GM21526 (cell line): Measurements from ENCODE around the gene COMP.

Source experiments
- ATAC-seq: cut with Tn5 transposase; IDR thresholded peaks from one replicate; pipeline ENCODE4 v1.9.1; 2021; ENCODE audit warnings: moderate library complexity; ENCODE audit not compliant: unreplicated experiment, low FRiP score

The COMP gene

DNA sequence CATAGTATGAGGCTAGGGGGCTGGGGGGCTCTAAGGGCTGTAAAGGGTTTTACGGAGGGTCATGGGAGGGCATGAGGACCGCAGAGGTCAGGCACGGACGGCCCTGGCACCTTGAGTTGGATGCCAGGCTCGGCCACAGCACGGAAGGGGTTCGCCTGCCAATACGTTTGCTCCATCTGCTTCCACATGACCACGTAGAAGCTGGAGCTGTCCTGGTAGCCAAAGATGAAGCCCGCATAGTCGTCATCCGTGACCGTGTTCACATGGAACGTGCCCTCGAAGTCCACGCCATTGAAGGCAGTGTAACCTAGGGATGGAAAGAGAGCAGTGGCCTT lies 6.4 kb downstream of the COMP start:
- no peak for ATAC-seq

DNA sequence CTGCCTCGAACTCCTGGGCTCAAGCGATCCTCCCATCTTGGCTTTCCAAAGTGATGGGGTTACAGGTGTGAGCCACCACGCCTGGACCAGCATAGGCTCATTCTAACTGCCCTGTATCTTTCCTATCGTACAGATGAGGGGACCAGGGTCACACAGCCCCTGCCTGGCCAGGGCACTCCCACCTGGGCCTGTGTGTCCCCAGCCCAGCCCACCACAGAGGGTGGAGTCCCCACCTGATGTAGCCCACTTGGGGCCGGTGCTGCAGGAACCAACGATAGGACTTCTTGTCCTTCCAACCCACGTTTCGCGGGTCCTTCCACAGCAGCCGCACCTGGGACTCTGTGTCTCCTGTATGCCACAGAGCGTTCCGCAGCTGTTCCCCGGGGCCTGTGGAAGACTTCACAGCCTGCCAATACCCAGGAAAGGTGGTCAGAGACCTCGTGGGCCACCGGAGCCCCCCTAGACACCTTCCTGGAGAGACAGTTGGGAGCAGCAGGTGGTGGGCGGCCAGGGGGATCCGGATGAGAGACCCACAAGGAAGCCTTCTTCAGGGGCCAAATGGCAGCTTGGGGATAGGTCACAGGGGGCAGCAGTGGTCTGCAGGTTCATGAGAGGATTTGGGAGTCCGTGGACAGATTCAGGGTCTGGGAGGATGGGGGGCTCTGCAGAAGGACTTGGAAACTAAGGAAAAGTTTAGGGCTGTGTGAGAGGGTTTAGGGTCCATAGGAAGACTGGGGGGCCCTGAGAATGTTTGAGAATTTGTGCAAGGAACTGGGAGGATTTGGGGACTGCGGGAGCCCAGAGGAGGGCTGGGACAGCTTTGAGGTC lies 6.9 kb downstream of the COMP start:
- no peak for ATAC-seq

DNA sequence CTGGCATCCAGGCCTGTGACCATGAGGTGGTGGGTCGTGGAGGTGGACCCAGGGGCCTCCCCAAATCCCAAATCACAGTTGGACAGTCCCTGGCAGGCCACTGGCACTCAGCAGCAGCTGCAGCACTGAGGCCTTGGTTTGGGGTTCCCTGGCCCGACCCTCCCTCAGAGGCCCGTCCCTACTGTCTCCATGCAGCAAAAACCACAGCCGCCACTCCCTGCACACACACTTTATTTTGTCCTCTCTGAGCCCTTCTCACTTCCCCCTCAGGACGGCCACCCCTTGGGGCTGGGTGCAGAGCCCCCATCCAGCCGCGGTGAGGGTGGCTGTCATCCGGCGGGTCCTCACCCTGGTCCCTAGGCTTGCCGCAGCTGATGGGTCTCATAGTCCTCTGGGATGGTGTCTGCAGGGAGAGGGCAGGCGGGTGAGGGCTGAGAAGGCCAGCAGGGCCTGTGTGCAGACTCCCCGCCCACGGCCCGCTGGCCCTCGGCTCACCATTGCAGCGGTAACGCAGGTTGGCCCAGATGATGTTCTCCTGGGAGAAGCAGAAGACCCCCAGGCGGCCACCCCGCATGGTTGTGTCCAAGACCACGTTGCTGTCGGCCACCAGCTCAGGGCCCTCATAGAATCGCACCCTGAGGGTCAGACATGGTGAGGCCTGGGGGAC lies 8.4 kb downstream of the COMP start:
- ATAC-seq: no peak

DNA sequence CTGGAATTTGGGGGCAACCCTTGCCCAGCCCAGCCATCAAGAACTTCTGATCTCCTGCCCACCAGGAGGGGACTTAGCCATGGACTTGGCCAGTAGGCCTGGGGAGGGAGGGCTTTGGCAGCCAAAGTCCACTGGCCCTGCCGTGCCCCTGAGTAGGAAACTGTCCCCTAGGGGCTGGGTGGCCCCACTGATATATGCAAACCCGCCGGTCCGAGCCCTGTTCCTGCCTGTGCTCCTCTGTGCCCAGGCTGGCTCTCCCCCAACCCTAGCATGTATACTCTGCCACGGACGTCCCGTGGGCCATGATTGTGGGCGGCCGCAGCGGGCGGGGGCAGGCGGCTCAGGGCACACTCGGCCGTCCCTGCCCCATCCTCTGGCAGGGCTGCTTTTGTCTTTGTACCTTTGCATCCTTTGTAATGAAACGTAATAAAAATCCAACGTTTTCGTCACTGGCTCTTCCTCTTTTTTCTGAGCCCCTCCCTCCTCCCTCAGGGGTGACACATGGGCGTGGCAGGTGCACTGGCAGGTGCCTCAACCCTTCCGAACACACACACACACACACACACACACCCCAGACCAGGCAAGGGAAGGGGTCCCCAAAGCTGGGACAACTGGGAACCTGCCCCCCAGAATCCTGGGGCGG lies 9.1 kb downstream of the COMP start:
- no peak for ATAC-seq

DNA sequence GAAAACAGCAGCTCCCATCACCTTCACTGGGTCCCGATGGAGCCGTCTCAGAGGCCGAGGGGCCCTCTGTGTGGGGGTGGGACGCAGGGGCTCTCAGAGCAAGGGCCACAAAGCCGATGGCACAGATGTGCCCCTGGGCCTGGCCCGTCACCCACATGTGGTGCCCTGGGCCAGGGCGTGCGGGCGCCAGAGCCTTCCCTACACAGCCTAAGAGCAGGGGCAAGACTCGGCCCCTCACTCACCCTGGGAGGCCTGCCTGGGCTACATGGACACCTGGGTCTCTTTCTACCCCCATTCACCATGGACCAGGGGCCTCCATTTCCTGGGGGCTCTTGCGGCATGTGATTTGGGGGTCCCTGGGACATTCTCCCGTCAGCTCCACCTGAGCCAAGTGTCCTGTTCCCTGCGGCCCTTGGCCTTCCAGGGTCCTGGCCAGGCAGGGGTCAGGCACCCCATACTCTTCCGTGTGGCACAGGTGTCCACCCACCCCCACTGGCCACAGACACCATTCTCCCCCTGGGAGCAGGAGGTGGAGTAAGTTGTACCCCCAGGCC lies 10.0 kb downstream of the COMP start:
- ATAC-seq: no peak

DNA sequence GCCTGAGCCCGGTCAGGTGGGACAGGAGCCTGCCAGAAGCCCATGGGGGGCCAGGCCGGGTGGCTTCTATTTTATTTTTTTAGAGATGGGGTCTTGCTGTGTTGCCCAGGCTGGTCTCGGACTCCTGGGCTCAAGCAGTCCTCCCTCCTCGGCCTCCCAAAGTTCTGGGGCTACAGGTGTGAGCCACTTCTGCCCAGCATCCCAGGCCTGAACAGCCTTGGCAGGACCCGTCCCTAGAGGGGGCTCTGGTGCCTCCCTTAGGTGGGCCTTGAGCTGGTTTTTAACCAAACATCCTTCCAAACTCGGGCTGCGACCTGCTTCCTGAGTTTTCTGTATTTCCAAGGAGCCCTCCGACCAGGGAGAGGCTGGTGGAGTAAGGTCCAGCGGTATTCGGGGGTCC lies 10.5 kb downstream of the COMP start:
- ATAC-seq: no peak

DNA sequence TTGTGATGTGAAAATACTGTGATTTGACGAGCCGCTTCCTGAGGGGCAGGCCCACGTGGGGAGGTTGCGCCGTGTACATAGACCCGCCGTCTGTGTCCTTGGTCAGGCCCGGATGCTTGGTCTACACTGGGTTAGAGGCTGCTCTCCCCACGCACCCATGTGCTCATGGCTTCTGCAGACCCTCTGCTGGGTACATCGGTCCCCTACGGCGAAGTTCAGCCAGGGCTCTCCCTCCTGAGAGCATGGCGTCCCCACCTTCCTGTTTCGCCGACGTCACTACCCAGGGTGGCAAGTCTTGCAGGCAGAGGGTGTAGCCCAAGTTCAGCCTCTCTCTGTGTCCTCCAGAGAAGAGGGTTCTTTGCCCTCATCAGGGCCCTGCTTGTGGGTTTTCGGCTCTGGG lies 11.0 kb downstream of the COMP start:
- ATAC-seq: no peak

DNA sequence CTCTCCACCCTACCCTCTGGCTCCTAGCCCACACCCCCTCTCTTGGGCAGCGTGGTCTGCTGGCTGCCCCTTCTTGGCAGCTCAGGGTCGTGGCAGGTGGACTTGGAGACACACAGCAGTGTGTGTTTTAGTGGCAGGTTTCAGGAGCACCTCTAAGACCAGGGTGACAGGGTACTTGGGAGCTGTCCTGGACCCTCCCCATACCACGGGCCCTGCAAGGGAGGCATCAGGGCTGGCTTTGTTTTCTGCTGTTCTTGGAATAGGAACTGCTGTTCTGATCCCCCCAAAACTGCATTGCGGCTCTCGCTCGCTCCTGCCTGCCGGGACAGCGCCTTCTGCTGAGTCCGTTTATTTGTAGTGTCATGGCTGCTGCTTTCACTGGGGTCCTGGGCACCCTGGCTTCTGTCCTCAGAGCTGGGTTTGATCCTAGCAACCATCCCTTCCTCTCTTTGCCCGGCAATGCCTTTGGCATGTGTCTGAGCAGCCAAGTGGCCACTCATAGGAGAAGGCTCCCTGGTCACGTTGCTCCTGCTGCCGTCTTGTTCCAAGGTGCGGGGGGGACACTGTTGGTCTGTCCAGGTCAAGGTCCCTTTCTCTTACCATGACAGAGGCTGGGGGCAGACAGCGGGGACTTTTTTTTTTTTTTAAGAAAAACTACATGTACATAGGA lies 12.1 kb downstream of the COMP start:
- ATAC-seq: no peak

DNA sequence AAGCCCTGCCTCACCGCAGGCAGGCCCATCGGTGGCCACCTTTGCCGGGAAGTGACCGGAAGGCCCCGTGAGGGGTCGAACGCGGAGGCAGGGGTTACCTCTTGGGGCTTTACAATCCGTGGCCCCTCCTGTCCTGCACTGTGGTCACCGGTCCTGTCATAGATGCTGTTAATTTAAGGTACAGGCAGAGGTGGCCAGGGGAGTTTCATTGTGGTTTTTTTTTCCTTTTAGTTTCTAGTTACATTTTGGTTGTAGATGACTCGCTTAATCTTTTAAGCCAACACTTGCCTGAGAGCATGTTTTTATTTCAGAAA lies 13.1 kb downstream of the COMP start:
- ATAC-seq: no peak

DNA sequence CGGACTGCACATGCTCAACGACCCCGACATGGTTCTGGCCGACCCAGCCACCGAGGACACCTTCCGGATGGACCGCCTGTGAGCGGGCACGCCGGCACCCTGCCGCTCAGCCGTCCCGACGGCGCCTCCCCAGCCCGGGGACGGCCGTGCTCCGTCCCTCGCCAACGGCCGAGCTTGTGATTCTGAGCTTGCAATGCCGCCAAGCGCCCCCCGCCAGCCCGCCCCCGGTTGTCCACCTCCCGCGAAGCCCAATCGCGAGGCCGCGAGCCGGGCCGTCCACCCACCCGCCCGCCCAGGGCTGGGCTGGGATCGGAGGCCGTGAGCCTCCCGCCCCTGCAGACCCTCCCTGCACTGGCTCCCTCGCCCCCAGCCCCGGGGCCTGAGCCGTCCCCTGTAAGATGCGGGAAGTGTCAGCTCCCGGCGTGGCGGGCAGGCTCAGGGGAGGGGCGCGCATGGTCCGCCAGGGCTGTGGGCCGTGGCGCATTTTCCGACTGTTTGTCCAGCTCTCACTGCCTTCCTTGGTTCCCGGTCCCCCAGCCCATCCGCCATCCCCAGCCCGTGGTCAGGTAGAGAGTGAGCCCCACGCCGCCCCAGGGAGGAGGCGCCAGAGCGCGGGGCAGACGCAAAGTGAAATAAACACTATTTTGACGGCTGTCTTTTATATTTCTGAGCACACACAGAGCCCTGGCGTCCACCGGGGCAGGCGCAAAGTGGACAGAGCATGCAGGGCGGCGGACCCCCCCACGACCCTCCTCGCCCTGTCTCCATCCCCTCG lies 13.6 kb downstream of the COMP start:
- no peak for ATAC-seq

DNA sequence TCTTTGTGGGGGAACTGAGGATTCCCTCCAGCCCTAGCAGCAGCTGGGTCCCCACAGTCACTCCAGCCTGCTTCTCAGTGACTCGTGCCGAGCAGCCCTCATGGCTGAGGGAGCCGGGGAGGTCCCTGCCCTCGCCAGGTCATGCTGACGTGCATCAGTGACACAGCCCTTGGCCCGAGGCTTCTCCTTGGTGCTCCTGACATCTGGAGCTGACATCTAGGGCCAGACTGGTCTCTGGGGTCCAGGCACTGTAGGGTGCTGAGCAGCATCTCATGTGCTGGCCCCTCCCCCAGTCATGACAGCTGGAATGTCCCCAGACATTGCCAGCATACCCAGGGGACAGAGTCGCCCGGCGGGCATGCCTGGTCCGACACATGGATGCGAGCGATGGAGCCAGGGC lies 14.4 kb downstream of the COMP start:
- ATAC-seq: no peak

DNA sequence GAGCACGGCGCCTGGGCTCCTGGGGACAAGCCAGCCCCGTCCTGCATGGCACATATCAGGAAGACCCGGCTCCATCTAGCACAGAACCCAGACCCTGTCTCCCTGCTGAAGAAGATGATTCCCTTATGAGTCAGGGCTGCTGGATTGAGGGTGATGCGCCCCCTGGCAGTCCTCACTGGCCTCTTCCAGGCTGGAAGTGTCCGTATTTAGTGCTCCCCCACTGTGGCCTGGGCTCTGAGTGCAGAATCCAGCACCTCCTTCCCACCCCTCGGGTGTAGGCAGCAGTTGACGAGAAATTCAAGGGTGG lies 14.9 kb downstream of the COMP start:
- no peak for ATAC-seq

DNA sequence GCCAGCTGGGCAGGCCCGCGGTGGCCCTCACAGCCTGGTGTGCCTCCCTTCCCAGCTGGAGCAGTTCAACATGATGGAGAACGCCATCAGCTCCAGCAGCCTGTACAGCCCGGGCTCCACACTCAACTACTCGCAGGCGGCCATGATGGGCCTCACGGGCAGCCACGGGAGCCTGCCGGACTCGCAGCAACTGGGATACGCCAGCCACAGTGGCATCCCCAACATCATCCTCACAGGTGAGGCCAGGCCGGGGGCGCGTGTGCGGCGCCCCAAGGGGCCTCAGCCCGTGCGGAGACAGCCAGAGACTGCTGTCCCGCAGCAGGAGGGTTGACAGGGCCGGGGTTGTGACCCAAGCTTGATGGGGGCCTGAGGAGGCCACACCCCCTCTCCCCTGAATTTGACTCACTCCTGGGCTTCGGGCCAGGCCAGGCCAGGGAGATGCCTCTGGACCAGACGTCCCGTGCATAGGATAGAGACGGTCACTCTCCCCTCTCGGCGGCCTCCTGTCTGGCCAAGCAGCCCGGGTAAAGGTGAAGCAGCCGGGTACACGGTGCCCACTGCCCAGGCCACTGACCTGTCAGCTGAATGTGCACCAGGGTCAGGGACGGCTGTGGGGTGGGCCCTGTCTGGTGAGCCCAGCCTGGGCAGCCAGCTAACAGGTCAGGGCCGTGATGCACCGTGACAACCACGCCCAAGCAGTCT lies 15.4 kb downstream of the COMP start:
- ATAC-seq: no peak

DNA sequence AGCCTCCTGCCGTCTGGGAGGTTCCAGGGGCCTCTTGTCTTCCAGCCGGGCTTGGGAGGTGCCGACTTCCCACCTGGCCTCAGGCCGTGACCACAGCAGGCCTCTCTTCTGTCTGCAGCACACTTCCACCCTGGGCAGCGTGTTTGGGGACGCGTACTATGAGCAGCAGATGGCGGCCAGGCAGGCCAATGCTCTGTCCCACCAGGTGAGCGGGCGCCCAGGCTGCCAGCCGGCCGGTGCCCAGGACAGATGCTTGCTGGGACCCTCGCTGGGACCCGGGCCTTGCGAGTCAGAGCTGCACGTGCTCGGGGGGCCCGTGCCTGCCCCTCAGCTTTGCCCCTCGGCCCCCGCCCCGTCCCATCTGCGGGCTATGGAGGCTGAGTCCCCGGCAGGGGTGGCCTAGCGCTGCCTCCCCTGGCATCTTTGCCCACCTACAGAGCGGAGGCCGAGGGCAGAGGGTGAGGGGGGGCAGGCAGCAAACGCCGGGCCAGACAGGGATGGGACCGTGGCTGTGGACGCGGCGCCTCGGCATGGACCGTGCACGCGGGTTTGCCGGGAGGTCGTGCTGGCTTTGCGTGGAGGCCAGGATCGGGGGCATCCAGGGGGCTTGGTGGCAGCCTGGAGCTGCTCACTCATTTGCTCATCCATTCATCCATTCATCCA lies 16.2 kb downstream of the COMP start:
- ATAC-seq: no peak

DNA sequence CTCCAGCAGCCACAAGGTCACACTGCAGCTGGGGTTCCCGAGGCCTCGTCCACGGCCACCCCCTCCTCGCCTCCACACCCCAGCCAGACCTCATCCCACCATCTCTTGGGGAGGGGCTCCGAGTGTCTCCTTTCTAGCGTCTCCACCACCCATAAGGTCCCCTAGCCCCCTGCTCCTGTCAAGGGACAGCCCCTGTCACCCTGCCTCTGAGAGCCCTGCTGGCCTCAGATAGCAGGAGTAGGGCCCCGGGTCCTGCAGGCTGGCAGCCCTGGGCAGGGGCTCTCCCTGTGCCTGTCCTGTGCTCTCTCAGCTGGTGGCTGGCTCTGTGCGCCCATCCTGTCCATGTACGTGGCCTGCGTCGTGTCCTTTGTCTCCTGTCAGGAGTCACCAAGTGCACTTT lies 17.0 kb downstream of the COMP start:
- no peak for ATAC-seq

DNA sequence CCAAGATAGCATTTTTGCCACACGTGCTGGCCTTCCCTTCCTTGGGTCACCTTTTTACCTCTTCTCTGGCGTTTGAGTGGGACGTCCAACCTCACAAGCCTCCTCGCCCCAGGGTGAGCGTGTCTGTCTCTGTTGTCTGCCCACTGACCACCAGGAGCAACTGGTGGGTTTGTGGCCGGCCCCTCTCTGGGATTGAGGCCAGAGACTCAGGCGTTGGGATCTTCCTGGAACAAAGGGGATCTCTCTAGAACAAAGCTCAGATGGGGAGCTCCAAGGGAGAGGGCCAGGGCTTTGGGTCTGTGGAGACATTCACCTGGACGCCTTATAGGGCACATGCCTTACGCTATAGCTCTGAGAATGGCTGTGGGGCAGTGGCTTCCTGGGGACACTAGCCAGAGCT lies 17.4 kb downstream of the COMP start:
- no peak for ATAC-seq

DNA sequence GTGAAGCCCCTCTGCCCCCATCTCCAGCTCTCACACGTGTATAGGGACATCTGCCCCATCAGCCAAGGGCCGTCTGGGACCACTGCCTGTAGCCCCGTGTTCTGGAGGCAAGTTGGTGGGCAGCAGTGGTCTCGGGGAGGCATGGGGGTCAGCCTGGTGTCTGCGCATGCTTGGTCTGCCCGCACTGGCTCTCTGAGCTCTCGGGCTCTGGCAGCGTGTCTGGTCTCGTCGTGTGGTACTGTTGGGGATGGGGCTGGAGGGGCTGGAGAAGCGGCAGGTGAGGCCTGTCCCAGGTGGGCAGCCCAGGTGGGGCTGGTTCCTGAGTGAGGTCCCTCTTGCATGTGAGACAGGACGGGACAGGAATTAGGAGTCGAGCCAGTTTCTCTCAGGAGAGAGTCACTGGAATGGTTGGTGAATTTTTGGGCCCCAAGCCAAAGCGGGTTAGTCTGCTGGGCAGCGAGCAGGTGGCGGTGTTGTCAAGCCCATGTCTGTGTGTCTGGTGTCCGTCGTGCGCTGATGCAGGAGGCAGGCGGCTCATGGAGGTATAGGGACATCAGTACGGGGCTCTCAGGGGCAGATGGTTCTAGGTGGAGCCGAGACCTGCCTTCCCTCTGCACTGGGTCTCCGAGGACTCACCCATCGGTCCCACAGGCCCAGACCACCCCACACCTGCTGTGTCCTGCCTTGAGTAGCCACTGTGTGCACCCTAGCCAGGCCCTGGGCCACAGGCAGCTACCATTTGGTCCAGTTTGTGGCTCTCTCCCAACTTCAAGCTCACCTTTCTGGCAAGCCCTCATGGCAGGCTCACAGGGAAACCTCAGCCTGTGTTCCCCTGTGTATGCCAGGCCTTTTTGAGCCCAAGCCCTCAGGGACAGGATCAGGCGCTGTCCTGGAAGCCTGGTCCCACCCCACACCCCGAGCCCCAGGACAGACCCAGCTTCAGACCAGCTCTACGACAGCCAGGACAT lies 18.2 kb downstream of the COMP start:
- ATAC-seq: no peak
